ENCODE measurements around the gene CLEC11A.
"Not testable (repeated sequence)": the region's sequence is repeated elsewhere in the genome, so short reads cannot be mapped to it uniquely, and the experiment has no call there.

The CLEC11A gene

DNA sequence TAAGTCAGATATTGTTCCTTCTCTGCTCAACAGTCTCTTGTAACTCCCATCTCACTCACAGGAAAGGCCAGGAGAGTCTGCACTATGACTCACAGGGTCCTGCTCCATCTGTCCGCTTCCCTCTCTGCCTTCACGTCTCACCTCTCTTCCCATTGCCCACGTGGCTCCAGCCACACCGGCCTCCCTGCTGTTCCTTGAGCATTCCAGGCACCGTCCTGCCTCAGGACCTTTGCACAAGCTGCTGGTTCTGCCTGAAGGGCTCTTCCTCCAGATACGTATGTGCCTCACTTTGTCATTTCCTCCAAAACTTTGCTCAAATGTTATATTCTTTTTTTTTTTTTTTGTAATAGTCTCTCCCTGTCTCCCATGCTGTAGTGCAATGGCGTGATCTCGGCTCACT lies 33.1 kb downstream of the CLEC11A start:
- not testable (repeated sequence) for DNase-seq (ENCODE audit: low spot score)

DNA sequence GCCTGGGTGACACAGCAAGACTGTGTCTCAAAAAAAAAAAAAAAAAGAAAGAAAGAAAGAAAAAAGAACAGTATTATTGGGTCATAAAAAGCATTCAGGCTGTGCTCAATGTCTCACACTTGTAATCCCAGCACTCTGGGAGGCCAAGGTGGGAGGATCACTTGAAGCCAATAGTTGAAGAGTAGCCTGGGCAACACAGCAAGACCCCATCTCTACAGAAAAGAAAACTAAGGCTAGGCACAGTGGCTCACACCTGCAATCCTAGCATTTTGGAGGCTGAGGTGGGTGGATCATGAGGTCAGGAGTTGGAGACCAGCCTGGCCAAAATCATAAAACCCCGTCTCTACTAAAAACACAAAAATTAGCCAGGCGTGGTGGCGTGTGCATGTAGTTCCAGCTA lies 34.5 kb downstream of the CLEC11A start:
- not testable (repeated sequence) for DNase-seq (ENCODE audit: low spot score)

DNA sequence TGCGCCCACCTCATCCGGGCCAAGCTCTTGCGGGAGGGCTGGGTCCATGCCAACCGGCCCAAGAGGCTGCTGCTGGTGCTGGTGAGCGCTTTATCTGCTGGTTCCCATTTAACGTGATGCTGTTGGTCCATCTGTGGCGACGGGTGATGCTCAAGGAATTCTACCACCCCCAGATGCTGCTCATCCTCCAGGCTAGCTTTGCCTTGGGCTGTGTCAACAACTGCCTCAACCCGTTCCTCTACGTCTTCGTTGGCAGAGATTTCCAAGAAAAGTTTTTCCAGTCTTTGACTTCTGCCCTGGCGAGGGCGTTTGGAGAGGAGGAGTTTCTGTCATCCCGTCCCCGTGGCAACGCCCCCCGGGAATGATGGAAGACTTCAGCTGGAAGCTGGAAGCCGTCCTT lies 35.9 kb downstream of the CLEC11A start:
- DNase-seq (ENCODE audit: low spot score), result not testable (repeated sequence)

DNA sequence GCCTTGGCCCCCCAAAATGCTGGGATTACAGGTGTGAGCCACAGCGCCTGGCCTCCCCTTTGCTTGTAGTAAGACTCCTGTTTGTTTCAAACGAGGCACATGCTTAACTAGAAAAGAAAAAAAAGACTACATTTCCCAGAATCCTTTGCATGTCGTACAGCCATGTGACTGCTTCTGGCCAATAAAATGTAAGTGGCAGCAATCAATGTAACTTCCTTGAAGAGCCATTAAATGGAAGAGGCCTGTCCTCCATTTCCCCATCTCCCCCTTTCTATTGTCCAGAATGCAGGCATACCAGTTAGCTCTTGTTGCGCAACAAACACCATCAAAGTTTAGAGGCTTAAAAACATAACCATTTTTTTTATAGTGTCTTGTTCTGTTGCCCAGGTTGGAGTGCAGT lies 36.7 kb downstream of the CLEC11A start:
- peak; percentile 35 for DNase-seq (ENCODE audit: low spot score)

DNA sequence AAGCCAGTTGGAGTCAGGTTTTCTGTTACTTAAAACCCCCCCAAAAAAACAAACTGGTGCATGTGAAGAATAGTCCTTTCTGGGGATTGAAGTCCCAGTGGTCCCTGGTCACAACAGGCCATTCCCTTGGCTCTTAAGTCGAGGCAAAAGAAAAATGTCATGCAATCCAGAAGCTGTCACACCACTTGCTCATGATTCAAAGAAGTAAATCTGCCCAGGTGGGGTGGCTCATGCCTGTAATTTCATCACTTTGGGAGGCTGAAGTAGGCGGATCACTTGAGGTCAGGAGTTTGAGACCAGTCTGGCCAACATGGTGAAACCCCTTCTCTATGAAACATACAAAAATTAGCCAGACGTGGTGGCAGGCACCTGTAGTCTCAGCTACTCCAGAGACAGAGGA lies 38.3 kb downstream of the CLEC11A start:
- not testable (repeated sequence) for DNase-seq (ENCODE audit: low spot score)

DNA sequence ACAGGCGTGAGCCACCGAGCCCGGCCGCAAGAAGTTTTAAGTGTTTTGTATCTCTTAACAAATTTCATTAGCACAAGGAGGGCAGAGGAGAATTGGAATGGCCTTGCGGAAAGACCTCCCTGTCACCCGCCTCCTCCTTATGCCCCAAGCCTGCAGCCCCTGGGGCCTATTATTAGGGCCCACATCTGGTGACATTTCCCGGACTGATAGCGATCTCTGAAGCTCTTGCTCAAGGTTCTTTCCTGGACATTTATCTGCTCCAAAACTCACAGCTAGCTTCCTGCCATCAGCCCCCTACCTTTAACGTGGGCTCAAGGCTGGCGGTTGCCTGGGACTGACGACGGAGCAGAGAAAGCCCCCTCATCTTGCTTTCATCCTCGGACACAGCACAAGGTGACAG lies 40.4 kb downstream of the CLEC11A start:
- DNase-seq (ENCODE audit: low spot score), result not testable (repeated sequence)

DNA sequence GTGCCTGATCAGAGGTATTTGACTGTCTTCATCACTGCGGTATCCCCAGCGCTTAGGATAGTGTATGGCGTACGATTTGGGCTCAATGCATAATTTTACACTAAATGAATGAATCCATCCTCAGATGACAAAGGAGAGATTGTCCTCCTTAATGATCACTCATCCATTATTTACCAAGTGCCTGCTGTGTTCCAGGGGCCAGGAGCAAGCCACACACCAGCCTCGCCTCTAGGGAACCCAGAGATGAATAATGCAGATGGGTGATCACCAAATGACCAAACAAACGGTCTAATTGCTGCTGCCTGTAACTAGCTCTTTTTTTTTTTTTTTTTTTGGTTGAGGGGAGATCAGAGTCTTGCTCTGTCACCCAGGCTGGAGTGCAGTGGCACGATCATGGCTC lies 41.2 kb downstream of the CLEC11A start:
- DNase-seq (ENCODE audit: low spot score), result no peak

DNA sequence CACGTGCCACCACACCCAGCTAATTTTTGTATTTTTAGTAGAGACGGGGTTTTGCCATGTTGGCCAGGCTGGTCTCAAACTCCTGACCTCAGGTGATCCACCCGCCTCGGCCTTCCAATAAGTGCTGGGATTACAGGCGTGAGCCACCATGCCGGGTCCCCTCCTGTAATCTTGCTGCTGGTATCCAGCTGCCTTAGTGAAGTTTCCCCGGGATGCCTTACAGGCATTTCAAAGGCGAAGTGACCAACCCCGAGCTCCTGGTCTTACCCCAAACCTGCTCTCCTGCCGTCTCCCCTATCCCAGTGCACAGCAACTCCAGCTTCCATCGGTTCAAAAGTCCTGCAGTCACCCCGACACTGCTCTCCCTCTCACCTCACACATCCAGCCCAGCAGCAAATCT lies 43.6 kb downstream of the CLEC11A start:
- not testable (repeated sequence) for DNase-seq (ENCODE audit: low spot score)

DNA sequence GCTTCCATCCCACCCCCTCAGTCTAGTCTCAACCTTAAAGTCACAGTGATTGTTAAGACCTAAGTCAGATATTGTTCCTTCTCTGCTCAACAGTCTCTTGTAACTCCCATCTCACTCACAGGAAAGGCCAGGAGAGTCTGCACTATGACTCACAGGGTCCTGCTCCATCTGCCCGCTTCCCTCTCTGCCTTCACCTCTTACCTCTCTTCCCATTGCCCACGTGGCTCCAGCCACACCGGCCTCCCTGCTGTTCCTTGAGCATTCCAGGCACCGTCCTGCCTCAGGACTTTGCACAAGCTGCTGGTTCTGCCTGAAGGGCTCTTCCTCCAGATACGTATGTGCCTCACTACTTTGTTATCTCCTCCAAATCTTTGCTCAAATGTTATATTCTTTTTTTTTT lies 44.1 kb downstream of the CLEC11A start:
- not testable (repeated sequence) for DNase-seq (ENCODE audit: low spot score)

DNA sequence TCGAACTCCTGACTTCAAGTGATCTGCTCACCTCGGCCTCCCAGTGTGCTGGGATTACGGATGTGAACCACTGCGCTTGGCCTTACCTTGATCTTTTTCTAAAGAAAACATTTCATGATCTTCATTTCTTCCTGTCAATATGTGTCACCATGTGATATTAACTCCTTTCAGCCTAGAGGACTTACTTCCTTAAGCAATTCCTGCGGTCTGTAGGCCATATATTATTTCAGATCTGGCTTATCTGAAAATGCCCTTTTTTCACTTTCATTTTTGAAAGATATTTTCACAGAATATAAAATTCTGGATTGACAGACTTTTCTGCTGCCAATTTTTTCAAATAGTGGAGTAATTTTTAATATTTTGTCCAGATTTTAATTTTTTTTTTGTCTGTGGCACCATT lies 45.1 kb downstream of the CLEC11A start:
- no peak for DNase-seq (ENCODE audit: low spot score)

DNA sequence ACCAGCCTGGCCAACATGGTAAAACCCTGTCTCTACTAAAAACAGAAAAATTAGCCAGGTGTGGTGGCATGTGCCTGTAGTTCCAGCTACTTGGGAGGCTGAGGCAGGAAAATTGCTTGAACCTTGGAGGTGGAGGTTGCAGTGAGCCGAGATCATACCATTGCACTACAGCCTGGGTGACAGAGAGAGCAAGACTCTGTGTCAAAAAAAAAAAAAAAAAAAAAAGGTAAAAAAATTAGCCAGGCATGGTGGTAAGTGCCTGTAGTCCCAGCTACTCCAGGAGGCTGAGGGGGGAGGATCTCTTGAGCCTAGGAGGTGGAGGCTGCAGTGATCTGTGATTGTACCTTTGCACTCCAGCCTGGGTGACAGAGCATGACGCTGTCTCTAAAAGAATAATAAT lies 47.0 kb downstream of the CLEC11A start, which contains the start of gene GPR32:
TSS of gene GPR32 (plus strand) at position 301 of the 400 bp plus-strand sequence. CDS start 137 bp downstream, outside the sequence.
- not testable (repeated sequence) for DNase-seq (ENCODE audit: low spot score)

DNA sequence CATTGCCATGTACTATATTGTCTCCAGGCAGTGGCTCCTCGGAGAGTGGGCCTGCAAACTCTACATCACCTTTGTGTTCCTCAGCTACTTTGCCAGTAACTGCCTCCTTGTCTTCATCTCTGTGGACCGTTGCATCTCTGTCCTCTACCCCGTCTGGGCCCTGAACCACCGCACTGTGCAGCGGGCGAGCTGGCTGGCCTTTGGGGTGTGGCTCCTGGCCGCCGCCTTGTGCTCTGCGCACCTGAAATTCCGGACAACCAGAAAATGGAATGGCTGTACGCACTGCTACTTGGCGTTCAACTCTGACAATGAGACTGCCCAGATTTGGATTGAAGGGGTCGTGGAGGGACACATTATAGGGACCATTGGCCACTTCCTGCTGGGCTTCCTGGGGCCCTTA lies 47.7 kb downstream of the CLEC11A start:
- no peak for DNase-seq (ENCODE audit: low spot score)

DNA sequence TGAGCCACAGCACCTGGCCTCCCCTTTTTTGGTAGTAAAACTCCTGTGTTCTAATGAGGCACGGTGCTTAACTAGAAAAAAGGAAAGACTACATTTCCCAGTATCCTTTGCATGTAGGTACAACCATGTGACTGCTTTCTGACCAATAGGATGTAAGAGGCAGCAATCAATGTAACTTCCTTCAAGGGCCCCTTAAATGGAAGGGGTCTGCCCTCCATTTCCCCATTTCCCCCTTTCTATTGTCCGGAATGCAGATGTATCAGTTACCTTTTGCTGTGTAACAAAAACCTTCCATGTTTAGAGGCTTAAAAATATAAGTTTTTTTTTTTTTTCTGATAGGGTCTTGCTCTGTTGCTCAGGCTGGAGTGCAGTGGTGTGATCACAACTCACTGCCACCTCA lies 49.3 kb downstream of the CLEC11A start:
- DNase-seq (ENCODE audit: low spot score), result no peak

DNA sequence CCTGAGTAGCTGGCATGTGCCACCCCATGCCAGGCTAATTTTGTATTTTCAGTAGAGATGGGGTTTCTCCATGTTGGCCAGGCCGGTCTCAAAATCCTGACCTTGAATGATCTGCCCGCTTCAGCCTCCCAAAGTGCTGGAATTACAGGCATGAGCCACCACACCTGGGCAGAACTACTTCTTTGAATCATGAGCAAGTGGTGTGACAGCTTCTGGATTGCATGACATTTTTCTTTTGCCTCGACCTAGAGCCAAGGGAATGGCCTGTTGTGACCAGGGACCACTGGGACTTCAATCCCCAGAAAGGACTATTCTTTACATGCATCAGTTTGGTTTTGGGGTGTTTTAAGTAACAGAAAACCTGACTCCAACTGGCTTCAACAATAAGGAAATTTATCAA lies 49.7 kb downstream of the CLEC11A start:
- DNase-seq (ENCODE audit: low spot score), result not testable (repeated sequence)

DNA sequence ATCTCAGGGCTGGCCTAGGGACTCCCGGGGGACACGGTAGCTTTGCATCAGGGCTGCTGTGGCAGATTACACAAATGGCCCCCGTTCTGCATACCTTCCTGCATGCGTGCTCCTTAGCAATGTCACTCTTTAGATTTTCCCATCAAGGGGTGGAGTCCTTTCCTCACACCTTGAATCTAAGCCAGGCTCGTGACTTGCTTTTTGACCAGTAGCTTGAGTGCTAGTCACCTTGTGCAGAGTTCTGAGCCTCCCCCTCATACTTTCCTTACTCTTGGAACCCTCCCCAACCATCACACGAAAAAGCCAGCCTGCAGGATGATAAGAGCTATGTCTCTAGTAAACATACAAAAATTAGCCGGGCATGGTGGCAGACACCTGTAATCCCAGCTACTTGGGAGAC lies 50.3 kb downstream of the CLEC11A start:
- not testable (repeated sequence) for DNase-seq (ENCODE audit: low spot score)
